GM12878 (cell line): ENCODE results near the gene FAM222B. TPM values are rescaled to one million over a fixed set of nuclear protein-coding genes. Genes with fewer than 3 reads are reported as not detected.

Experiments used
- EZH2 ChIP-seq: IDR thresholded peaks from 2 replicates; pipeline ENCODE4 v1.6.1; 2012; ENCODE audit warnings: low read depth, mild to moderate bottlenecking, control low read depth, inconsistent platforms, low read length, borderline replicate concordance; ENCODE audit not compliant: control insufficient read depth
- FOXM1 ChIP-seq: IDR thresholded peaks from 2 replicates; pipeline ENCODE4 v1.6.1; 2012; ENCODE audit warnings: low read depth, mild to moderate bottlenecking, inconsistent platforms, low read length, moderate library complexity
- IKZF1 ChIP-seq: fragments of 450-650 bp; conservative IDR thresholded peaks from 2 replicates; pipeline ENCODE4 v1.6.1; 2017; ENCODE audit warnings: antibody characterized with exemption, mild to moderate bottlenecking
- IKZF2 ChIP-seq, 2 experiments: fragments of 450-650 bp; IDR thresholded peaks; 2 replicates each; pipeline ENCODE4 v1.6.1; 2017; ENCODE audit warnings: mild to moderate bottlenecking in 2 of 2, moderate library complexity in 2 of 2
- KAT2A ChIP-seq: conservative IDR thresholded peaks from 2 replicates; pipeline ENCODE4 v1.6.1; 2011; ENCODE audit warnings: low read depth, low read length; ENCODE audit not compliant: control insufficient read depth
- MXI1 ChIP-seq: fragments of 150-350 bp; IDR thresholded peaks from 2 replicates; pipeline ENCODE4 v1.6.1; 2011; ENCODE audit warnings: low read depth, mild to moderate bottlenecking, inconsistent platforms, low read length, improper control_type of control experiment
- MYB ChIP-seq: fragments of 150-350 bp; IDR thresholded peaks from 2 replicates; pipeline ENCODE4 v1.6.1; 2014; ENCODE audit warnings: mild to moderate bottlenecking, low read depth, low read length, borderline replicate concordance
- RAD51 ChIP-seq: fragments of 450-650 bp; IDR thresholded peaks from 2 replicates; pipeline ENCODE4 v1.6.1; 2016; ENCODE audit warnings: moderate library complexity, mild to moderate bottlenecking, inconsistent platforms
- RBBP5 ChIP-seq: fragments of 200-600 bp; sonication (generic); conservative IDR thresholded peaks from 2 replicates; pipeline ENCODE4 v1.6.1; 2016
- RUNX3 ChIP-seq: IDR thresholded peaks from 2 replicates; pipeline ENCODE4 v1.6.1; 2012; ENCODE audit warnings: low read length, inconsistent platforms
- SMAD5 ChIP-seq: IDR thresholded peaks from 2 replicates; pipeline ENCODE4 v1.6.1; 2016; ENCODE audit warnings: antibody characterized with exemption, low read depth
- TAF1 ChIP-seq: IDR thresholded peaks from 2 replicates; pipeline ENCODE4 v1.6.1; 2011; ENCODE audit warnings: mild to moderate bottlenecking, low read depth, low read length, borderline replicate concordance
- YBX1 ChIP-seq: fragments of 450-650 bp; IDR thresholded peaks from 2 replicates; pipeline ENCODE4 v1.6.1; 2016; ENCODE audit warnings: antibody characterized with exemption
- ZBED1 ChIP-seq: IDR thresholded peaks from 2 replicates; pipeline ENCODE4 v1.6.1; 2016; ENCODE audit warnings: borderline replicate concordance
- ZNF217 ChIP-seq: fragments of 450-650 bp; IDR thresholded peaks from 2 replicates; pipeline ENCODE4 v1.6.1; 2017; ENCODE audit warnings: antibody characterized with exemption, mild to moderate bottlenecking
- polyA plus RNA-seq, 11 experiments: library from polyadenylated mRNA; depleted of rRNA in 4 of 11; unstranded in 6 of 11; stranded (reverse) in 5 of 11; fragments of >200 nt; fragmentation: Nextera tagmentation in 4 of 11; fragmentation: Illumina TruSeq in 1 of 11; extraction: Ambion mirVana in 4 of 11; extraction: Trizol in 1 of 11; gene quantifications; 1 replicate in 1 of 11; 2 replicates in 10 of 11; pipeline versions ENCODE4 v1.2.1 to v1.2.3, GENCODE V29; 2011 to 2016; ENCODE audit warnings: inconsistent platforms in 2 of 11, missing spikeins in 2 of 11, low read depth in 1 of 11
- total RNA-seq, 4 experiments: library from RNA; depleted of rRNA in 3 of 4; stranded (reverse); fragments of >200 nt in 3 of 4; fragmentation: Illumina TruSeq in 1 of 4; extraction: Trizol in 1 of 4; gene quantifications; 2 replicates each; pipeline versions ENCODE4 v1.2.1 to v1.2.3, GENCODE V29; 2013 to 2021
- TF ChIP-seq, protein P1 (sequence below): fragments of 450-650 bp; IDR thresholded peaks from 2 replicates; pipeline ENCODE4 v1.6.1; 2017; ENCODE audit warnings: low read depth, mild to moderate bottlenecking, moderate library complexity
- TF ChIP-seq, protein P2 (sequence below): fragments of 450-650 bp; IDR thresholded peaks from 2 replicates; pipeline ENCODE4 v1.6.1; 2017; ENCODE audit warnings: mild to moderate bottlenecking

FAM222B gene
- total and polyA plus RNA-seq, 10 of the 15 experiments (the other 5 are each of a cell fraction or from before 2014, with no cell fraction given) = 2.8 to 18.3 (median 6.4) TPM

DNA sequence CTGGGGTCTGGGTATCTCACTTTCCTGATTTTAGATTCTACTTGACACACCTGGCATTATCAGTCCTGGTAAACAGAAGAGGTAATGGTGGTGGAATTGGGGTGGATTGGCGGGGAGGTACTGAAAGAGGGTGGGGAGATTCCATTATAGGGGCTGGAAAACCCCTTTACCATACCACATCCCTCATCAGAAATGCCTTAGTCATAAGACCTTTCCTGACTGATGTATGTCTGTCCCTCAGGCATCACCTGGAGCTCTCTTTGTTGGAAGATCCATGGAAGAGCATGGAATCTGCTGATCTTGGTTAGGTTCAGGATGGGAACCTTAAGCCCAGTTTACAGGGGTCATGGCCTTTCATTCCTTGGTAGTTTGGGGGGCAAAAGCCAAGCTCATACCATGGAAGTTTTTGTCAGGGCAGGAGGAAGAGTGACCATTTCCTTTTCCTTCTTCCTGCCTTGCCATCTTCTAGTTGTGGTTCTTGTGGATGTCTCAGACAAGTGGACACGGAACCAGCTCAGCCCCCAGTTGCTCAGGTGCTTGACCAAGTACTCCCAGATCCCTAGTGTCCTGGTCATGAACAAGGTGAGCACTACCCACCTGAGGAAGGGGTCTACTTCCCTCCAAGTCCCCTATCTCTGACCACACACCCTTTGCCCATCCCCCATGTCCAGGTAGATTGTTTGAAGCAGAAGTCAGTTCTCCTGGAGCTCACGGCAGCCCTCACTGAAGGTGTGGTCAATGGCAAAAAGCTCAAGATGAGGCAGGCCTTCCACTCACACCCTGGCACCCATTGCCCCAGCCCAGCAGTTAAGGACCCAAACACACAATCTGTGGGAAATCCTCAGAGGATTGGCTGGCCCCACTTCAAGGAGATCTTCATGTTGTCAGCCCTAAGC lies 15.6 kb upstream of the FAM222B start (continued):
- TF ChIP-seq SMAD5 = no peak
- TF ChIP-seq, protein P1, sequence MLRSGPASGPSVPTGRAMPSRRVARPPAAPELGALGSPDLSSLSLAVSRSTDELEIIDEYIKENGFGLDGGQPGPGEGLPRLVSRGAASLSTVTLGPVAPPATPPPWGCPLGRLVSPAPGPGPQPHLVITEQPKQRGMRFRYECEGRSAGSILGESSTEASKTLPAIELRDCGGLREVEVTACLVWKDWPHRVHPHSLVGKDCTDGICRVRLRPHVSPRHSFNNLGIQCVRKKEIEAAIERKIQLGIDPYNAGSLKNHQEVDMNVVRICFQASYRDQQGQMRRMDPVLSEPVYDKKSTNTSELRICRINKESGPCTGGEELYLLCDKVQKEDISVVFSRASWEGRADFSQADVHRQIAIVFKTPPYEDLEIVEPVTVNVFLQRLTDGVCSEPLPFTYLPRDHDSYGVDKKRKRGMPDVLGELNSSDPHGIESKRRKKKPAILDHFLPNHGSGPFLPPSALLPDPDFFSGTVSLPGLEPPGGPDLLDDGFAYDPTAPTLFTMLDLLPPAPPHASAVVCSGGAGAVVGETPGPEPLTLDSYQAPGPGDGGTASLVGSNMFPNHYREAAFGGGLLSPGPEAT = peak; percentile 50; the same call in 1 of the 2 replicates
- TF ChIP-seq EZH2 = no peak
- no peak for TF ChIP-seq RBBP5
- TF ChIP-seq TAF1 = no peak
- TF ChIP-seq IKZF1 = peak; percentile 51; the same call in 1 of the 2 replicates
- peak in 1 of 2 experiments; percentile 47; a peak in 1 of 4 replicates for TF ChIP-seq IKZF2 (IDR thresholded peaks at IDR 0.05)
- TF ChIP-seq RUNX3 = peak; percentile 57
- TF ChIP-seq FOXM1 = no peak
- no peak for TF ChIP-seq MYB
- TF ChIP-seq KAT2A = no peak
- TF ChIP-seq RAD51 = no peak
- no peak for TF ChIP-seq ZNF217
- TF ChIP-seq, protein P2, sequence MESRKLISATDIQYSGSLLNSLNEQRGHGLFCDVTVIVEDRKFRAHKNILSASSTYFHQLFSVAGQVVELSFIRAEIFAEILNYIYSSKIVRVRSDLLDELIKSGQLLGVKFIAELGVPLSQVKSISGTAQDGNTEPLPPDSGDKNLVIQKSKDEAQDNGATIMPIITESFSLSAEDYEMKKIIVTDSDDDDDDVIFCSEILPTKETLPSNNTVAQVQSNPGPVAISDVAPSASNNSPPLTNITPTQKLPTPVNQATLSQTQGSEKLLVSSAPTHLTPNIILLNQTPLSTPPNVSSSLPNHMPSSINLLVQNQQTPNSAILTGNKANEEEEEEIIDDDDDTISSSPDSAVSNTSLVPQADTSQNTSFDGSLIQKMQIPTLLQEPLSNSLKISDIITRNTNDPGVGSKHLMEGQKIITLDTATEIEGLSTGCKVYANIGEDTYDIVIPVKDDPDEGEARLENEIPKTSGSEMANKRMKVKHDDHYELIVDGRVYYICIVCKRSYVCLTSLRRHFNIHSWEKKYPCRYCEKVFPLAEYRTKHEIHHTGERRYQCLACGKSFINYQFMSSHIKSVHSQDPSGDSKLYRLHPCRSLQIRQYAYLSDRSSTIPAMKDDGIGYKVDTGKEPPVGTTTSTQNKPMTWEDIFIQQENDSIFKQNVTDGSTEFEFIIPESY = no peak
- TF ChIP-seq YBX1 = no peak
- TF ChIP-seq ZBED1 = no peak
- TF ChIP-seq MXI1 = no peak
